Measurements from ENCODE around the gene POU3F2.
A peak's percentile ranks its signal among the peaks of the same experiment; 100 is the strongest.

- TF ChIP-seq, protein P1, sequence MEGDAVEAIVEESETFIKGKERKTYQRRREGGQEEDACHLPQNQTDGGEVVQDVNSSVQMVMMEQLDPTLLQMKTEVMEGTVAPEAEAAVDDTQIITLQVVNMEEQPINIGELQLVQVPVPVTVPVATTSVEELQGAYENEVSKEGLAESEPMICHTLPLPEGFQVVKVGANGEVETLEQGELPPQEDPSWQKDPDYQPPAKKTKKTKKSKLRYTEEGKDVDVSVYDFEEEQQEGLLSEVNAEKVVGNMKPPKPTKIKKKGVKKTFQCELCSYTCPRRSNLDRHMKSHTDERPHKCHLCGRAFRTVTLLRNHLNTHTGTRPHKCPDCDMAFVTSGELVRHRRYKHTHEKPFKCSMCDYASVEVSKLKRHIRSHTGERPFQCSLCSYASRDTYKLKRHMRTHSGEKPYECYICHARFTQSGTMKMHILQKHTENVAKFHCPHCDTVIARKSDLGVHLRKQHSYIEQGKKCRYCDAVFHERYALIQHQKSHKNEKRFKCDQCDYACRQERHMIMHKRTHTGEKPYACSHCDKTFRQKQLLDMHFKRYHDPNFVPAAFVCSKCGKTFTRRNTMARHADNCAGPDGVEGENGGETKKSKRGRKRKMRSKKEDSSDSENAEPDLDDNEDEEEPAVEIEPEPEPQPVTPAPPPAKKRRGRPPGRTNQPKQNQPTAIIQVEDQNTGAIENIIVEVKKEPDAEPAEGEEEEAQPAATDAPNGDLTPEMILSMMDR (IDR thresholded peaks at IDR 0.05): no peak
- peak; percentile 80 for TF ChIP-seq EZH2 (IDR thresholded peaks at IDR 0.05)
These were observed 1.9 kb upstream of the POU3F2 start for GRCh38 chr6:98832284-98833056.
